H1 (cell line): ENCODE data around the gene ADSS1. TPM values are rescaled to one million over a fixed set of nuclear protein-coding genes. Genes with fewer than 3 reads are reported as not detected.

Source experiments
- CTCF ChIA-PET: fragments of 300-600 bp; sonication (Branson Sonifier 250); formaldehyde crosslinking; loops from one replicate; lab custom pipeline; 2021; ENCODE audit not compliant: partially characterized antibody; lab: Charles Lee
- POLR2A ChIA-PET: fragments of 300-600 bp; sonication (Branson Sonifier 250); formaldehyde crosslinking; loops from one replicate; lab custom pipeline; 2021; ENCODE audit warnings: inconsistent platforms; ENCODE audit not compliant: partially characterized antibody; lab: Charles Lee
- DNase-seq, 2 experiments: peaks; one replicate each; pipeline versions ENCODE4 v3.0.0 to v3.0.0-alpha.2; 2010 to 2022; ENCODE audit warnings: low spot score in 2 of 2, low read depth in 1 of 2, mixed read lengths in 1 of 2
- FAIRE-seq: peaks from 2 replicates; lab custom pipeline; 2011; peaks lifted over from hg19 to GRCh38; lab: Jason Lieb, UNC
- H2AFZ ChIP-seq: 2 replicates; pipeline ENCODE4 v1.8.1; 2012; ENCODE audit warnings: low read length, inconsistent platforms
- H2AK5ac ChIP-seq: 2 replicates; pipeline ENCODE4 v1.6.1; 2013; ENCODE audit warnings: low read depth, low read length
- H2BK120ac ChIP-seq: replicated peaks from 2 replicates; pipeline ENCODE3; 2013; ENCODE audit warnings: low read depth, low read length, inconsistent platforms
- H2BK12ac ChIP-seq: 2 replicates; pipeline ENCODE4 v1.6.1; 2013; ENCODE audit warnings: low read depth, low read length
- H2BK15ac ChIP-seq: 2 replicates; pipeline ENCODE4 v1.6.1; 2013; ENCODE audit warnings: low read length
- H2BK20ac ChIP-seq: 2 replicates; pipeline ENCODE4 v1.6.1; 2013; ENCODE audit warnings: low read length
- H2BK5ac ChIP-seq: 2 replicates; pipeline ENCODE4 v1.6.1; 2013; ENCODE audit warnings: low read depth, low read length
- H3K14ac ChIP-seq: 2 replicates; pipeline ENCODE4 v1.6.1; 2013; ENCODE audit warnings: inconsistent platforms; ENCODE audit not compliant: insufficient read length
- H3K18ac ChIP-seq: 2 replicates; pipeline ENCODE4 v1.6.1; 2013; ENCODE audit warnings: low read length; ENCODE audit errors: extremely low read depth
- H3K23ac ChIP-seq: 2 replicates; pipeline ENCODE4 v1.6.1; 2013; ENCODE audit warnings: inconsistent platforms; ENCODE audit not compliant: insufficient read length
- H3K23me2 ChIP-seq: 2 replicates; pipeline ENCODE4 v1.6.1; 2013; ENCODE audit warnings: low read depth, low read length
- H3K27ac ChIP-seq: 2 replicates; pipeline ENCODE4 v1.6.1; 2011; ENCODE audit warnings: low read depth, low read length, inconsistent platforms
- H3K27me3 ChIP-seq, 4 experiments: replicated peaks in 1 of 4; 1 replicate in 1 of 4; 2 replicates in 3 of 4; pipeline versions ENCODE4 v1.6.1 to v1.8.1; 2011 to 2013; ENCODE audit warnings: low read length in 3 of 4, mild to moderate bottlenecking in 3 of 4, inconsistent platforms in 2 of 4, mixed read lengths in 2 of 4, moderate library complexity in 1 of 4; ENCODE audit not compliant: control insufficient read depth in 3 of 4, insufficient read depth in 3 of 4; ENCODE audit errors: extremely low read depth in 1 of 4
- H3K36me3 ChIP-seq, 4 experiments: 2 replicates each; pipeline versions ENCODE4 v1.6.1 to v1.8.1; 2011 to 2013; ENCODE audit warnings: mild to moderate bottlenecking in 4 of 4, low read length in 3 of 4, moderate library complexity in 2 of 4, control low read depth in 1 of 4, inconsistent platforms in 1 of 4; ENCODE audit not compliant: insufficient read depth in 4 of 4, control insufficient read depth in 2 of 4
- H3K4ac ChIP-seq: replicated peaks from 2 replicates; pipeline ENCODE3; 2013; ENCODE audit warnings: low read length, low read depth, mixed read lengths, inconsistent platforms; ENCODE audit not compliant: insufficient read length
- H3K4me1 ChIP-seq, 4 experiments: replicated peaks in 1 of 4; 1 replicate in 1 of 4; 2 replicates in 3 of 4; pipeline versions ENCODE4 v1.6.1 to v1.8.1; 2011 to 2013; ENCODE audit warnings: low read length in 3 of 4, inconsistent platforms in 2 of 4, mixed read lengths in 1 of 4; ENCODE audit not compliant: insufficient read depth in 4 of 4, control insufficient read depth in 3 of 4
- H3K4me2 ChIP-seq, 2 experiments: 2 replicates each; pipeline versions ENCODE4 v1.6.1 to v1.8.1; 2011 to 2013; ENCODE audit warnings: low read depth in 2 of 2, low read length in 2 of 2, control low read depth in 1 of 2, inconsistent platforms in 1 of 2, mild to moderate bottlenecking in 1 of 2; ENCODE audit not compliant: insufficient read depth in 1 of 2
- H3K4me3 ChIP-seq, 4 experiments: fragments of 200-600, 300-600 bp in 1 of 4; sonication (generic), shearing (Covaris generic), sonication (Bioruptor Twin) in 1 of 4; 2 replicates each; pipeline versions ENCODE4 v1.5.1 to v1.8.1; 2011 to 2016; ENCODE audit warnings: low read length in 4 of 4, low read depth in 3 of 4, control low read depth in 2 of 4, inconsistent platforms in 2 of 4, mild to moderate bottlenecking in 2 of 4, mixed read lengths in 1 of 4, moderate library complexity in 1 of 4; ENCODE audit not compliant: insufficient read depth in 2 of 4; ENCODE audit errors: extremely low read depth in 1 of 4
- H3K56ac ChIP-seq: replicated peaks from 2 replicates; pipeline ENCODE3; 2013; ENCODE audit warnings: low read depth, mild to moderate bottlenecking, mixed read lengths, low read length, inconsistent platforms; ENCODE audit not compliant: insufficient read length
- H3K79me1 ChIP-seq: 2 replicates; pipeline ENCODE4 v1.6.1; 2013; ENCODE audit warnings: low read depth, low read length, control low read depth
- H3K79me2 ChIP-seq, 2 experiments: 2 replicates each; pipeline versions ENCODE4 v1.6.1 to v1.8.1; 2012 to 2013; ENCODE audit warnings: low read length in 2 of 2, mild to moderate bottlenecking in 2 of 2, inconsistent platforms in 1 of 2; ENCODE audit not compliant: insufficient read depth in 2 of 2, control insufficient read depth in 1 of 2
- H3K9ac ChIP-seq, 4 experiments: replicated peaks in 1 of 4; 1 replicate in 1 of 4; 2 replicates in 3 of 4; pipeline versions ENCODE4 v1.6.1 to v1.8.1; 2011 to 2013; ENCODE audit warnings: low read depth in 3 of 4, low read length in 3 of 4, control low read depth in 2 of 4, mild to moderate bottlenecking in 2 of 4, moderate library complexity in 2 of 4, inconsistent platforms in 1 of 4; ENCODE audit errors: extremely low read depth in 1 of 4
- H3K9me3 ChIP-seq, 2 experiments: 2 replicates each; pipeline versions ENCODE4 v1.6.1 to v1.8.1; 2012 to 2013; ENCODE audit warnings: mild to moderate bottlenecking in 2 of 2, moderate library complexity in 2 of 2, control low read depth in 1 of 2, inconsistent platforms in 1 of 2, low read depth in 1 of 2, low read length in 1 of 2, mixed read lengths in 1 of 2; ENCODE audit not compliant: insufficient read depth in 2 of 2
- H4K20me1 ChIP-seq, 2 experiments: replicated peaks in 1 of 2; 2 replicates each; pipeline versions ENCODE3 to v1.8.1; 2011 to 2013; ENCODE audit warnings: inconsistent platforms in 2 of 2, low read length in 2 of 2, mild to moderate bottlenecking in 1 of 2; ENCODE audit not compliant: insufficient read depth in 2 of 2, control insufficient read depth in 1 of 2
- H4K5ac ChIP-seq: 2 replicates; pipeline ENCODE4 v1.6.1; 2013; ENCODE audit warnings: low read length, low read depth, mixed read lengths, inconsistent platforms; ENCODE audit not compliant: insufficient read length
- H4K8ac ChIP-seq: 2 replicates; pipeline ENCODE4 v1.8.0; 2013; ENCODE audit warnings: mild to moderate bottlenecking, moderate library complexity, low read length, inconsistent platforms; ENCODE audit not compliant: insufficient read depth; ENCODE audit errors: extremely low read depth
- H4K91ac ChIP-seq: replicated peaks from 2 replicates; pipeline ENCODE3; 2013; ENCODE audit warnings: low read length, mixed read lengths, inconsistent platforms; ENCODE audit not compliant: insufficient read length
- ATF3 ChIP-seq: IDR thresholded peaks from 2 replicates; pipeline ENCODE4 v1.6.1; 2011; ENCODE audit warnings: low read depth, mild to moderate bottlenecking, low read length; ENCODE audit not compliant: insufficient read depth
- CHD2 ChIP-seq: IDR thresholded peaks from 2 replicates; pipeline ENCODE4 v1.6.1; 2012; ENCODE audit warnings: low read length, improper control_type of control experiment
- CTBP2 ChIP-seq: IDR thresholded peaks from 2 replicates; pipeline ENCODE4 v1.7.0; 2011; ENCODE audit warnings: borderline replicate concordance, mild to moderate bottlenecking, moderate library complexity, mixed read lengths, low read length; ENCODE audit not compliant: insufficient read depth, insufficient read length
- GTF2F1 ChIP-seq: IDR thresholded peaks from 2 replicates; pipeline ENCODE4 v1.6.1; 2012; ENCODE audit warnings: low read depth, low read length, improper control_type of control experiment, borderline replicate concordance
- HDAC2 ChIP-seq, 2 experiments: fragments of 300-600 bp in 1 of 2; sonication (generic) in 1 of 2; IDR thresholded peaks; 2 replicates each; pipeline ENCODE4 v1.6.1; 2011 to 2012; ENCODE audit warnings: low read depth in 2 of 2, low read length in 2 of 2, mild to moderate bottlenecking in 2 of 2, moderate library complexity in 2 of 2, borderline replicate concordance in 1 of 2, inconsistent platforms in 1 of 2
- SRF ChIP-seq: IDR thresholded peaks from 2 replicates; pipeline ENCODE4 v1.6.1; 2011; ENCODE audit warnings: mild to moderate bottlenecking, low read depth, low read length, moderate library complexity
- TCF12 ChIP-seq: IDR thresholded peaks from 2 replicates; pipeline ENCODE4 v1.6.1; 2011; ENCODE audit warnings: low read depth, mild to moderate bottlenecking, low read length
- TEAD4 ChIP-seq: IDR thresholded peaks from 2 replicates; pipeline ENCODE4 v1.6.1; 2012; ENCODE audit warnings: low read depth, low read length, inconsistent platforms, mixed read lengths
- USF2 ChIP-seq: IDR thresholded peaks from 2 replicates; pipeline ENCODE4 v1.6.1; 2011; ENCODE audit warnings: low read length, improper control_type of control experiment
- WGBS, 2 experiments: shearing (Covaris generic) in 1 of 2; methylation state at CpG; one replicate each; pipeline versions ENCODE4 v1.1.6 to v1.1.7; 2013 to 2015; ENCODE audit warnings: low lambda C conversion rate in 2 of 2, mixed read lengths in 2 of 2, inconsistent platforms in 1 of 2, low coverage in 1 of 2, missing lambda C conversion rate in 1 of 2; ENCODE audit not compliant: insufficient replicate concordance in 2 of 2, insufficient coverage in 1 of 2, insufficient read length in 1 of 2; ENCODE audit errors: extremely low coverage in 1 of 2, missing lambda C conversion rate in 1 of 2; 5-methylcytosine and 5-hydroxymethylcytosine counted together
- polyA plus RNA-seq, 7 experiments: library from polyadenylated mRNA; depleted of rRNA in 3 of 7; stranded (reverse) in 5 of 7; unstranded in 2 of 7; fragments of >200 nt in 5 of 7; fragments of 200-250 nt in 2 of 7; gene quantifications; 1 replicate in 5 of 7; 2 replicates in 1 of 7; 4 replicates in 1 of 7; pipeline versions ENCODE4 v1.2.1 to v1.2.3, GENCODE V29; 2011 to 2013; ENCODE audit warnings: missing spikeins in 2 of 7, mixed read lengths in 2 of 7
- total RNA-seq: library from RNA; stranded (reverse); fragmentation: NEBNext Ultra II Directional; extraction: Animal tissue kit (Norgen Biotek cat#: 25700); gene quantifications from 2 replicates; pipeline ENCODE4 v1.2.1, GENCODE V29; 2021

ADSS1 gene
- total and polyA plus RNA-seq, 2 of the 8 experiments (the other 6 are each of a cell fraction or from before 2014, with no cell fraction given), result 7.1 to 7.9 TPM

GRCh38 chr14:104712881-104713734 lies 10.9 kb upstream of the ADSS1 start:
- Histone ChIP-seq H3K79me2 (no peaks in the 10 kb centered on the region), H4K5ac (no peak overlapping the region), H3K23me2 (no peaks in the 10 kb centered on the region), H3K4me3 (no peak overlapping the region), H4K91ac (no peak overlapping the region), H3K4me1 (peaks cover 0 to 7% (median 3%) of the 10 kb centered on the region in 4 experiments; a peak in 4 of 7 replicates), H3K4ac (no peak overlapping the region), H2BK20ac (no peak overlapping the region), H2BK120ac (no peak overlapping the region), H3K23ac (no peak overlapping the region), H4K20me1 (peaks cover 0 to 9% of the 10 kb centered on the region in 2 experiments), H3K56ac (no peak overlapping the region), H3K36me3 (peaks cover 2 to 47% (median 5%) of the 10 kb centered on the region in 4 experiments; a peak in 5 of 8 replicates), H3K14ac (no peak overlapping the region), H2BK15ac (no peak overlapping the region), H2BK5ac (no peak overlapping the region), H3K9me3 (no peaks in the 10 kb centered on the region), H2BK12ac (no peak overlapping the region), H2AFZ (no peak overlapping the region), H2AK5ac (no peak overlapping the region), H4K8ac (no peak overlapping the region), H3K27ac (no peak overlapping the region), H3K18ac (no peak overlapping the region), H3K4me2 (no peak overlapping the region), H3K27me3 (no peaks in the 10 kb centered on the region), H3K9ac (no peak overlapping the region), H3K79me1 (no peaks in the 10 kb centered on the region; the same call in 1 of the 2 replicates)
- no peak for FAIRE-seq
- DNase-seq, result no peak
- CTCF ChIA-PET, result interaction anchor here (0.7 to 1.8 kb wide), 7 partner anchors 8 to 60 kb away, joined by 3 to 6 read pairs (median 3); partner anchors contain the start of gene ADSS1
- 94% methylated on average over 38 of the region's 40 CpGs; no CpG with 5 or more reads in 1 of the 2 experiments for WGBS, 2 experiments
- POLR2A ChIA-PET, result interaction anchor here (1.3 to 1.4 kb wide), 2 partner anchors 9 to 11 kb away, joined by 3 read pairs; partner anchors contain the start of gene ADSS1
- TF ChIP-seq SRF (no peak), CTBP2 (no peak), ATF3 (no peak), GTF2F1 (no peak), TCF12 (no peak), TEAD4 (no peak), USF2 (no peak), CHD2 (no peak), HDAC2 (IDR thresholded peaks at IDR 0.05; ENCODE audit: borderline replicate concordance in 1 of 2, low read depth in 2 of 2, low read length in 2 of 2) (no peak)
